ENCODE measurements around the gene RORB. TPM values are rescaled to one million over a fixed set of nuclear protein-coding genes. Genes with fewer than 3 reads are reported as not detected.

The RORB gene
- total RNA-seq, 2 experiments from 2014 or later = not detected

DNA sequence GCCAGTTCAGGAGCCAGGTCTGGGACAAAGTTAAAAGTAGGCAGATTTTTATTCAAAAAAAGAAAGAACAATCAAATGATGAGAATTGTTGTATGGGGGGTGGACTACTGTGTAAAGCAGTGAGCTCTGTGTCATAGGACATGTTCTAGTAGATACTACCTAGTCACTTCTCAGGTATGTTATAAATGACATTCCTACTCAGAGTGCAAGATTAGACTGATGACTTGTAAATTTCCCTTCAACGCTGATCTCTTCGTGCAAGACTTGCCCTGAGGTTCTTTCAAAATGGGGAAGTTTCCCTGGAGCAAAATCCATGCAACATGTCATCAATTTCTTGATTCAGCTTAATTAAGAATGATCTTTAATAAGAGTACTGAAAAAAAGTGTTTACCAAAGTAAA, 175.1 kb downstream of the RORB start:
- Histone ChIP-seq H3K27ac (ENCODE audit: low read depth in 1 of 2, low read length in 2 of 2) (no peak overlapping the region), H3K9me3 (ENCODE audit: control insufficient read depth in 1 of 2, insufficient read depth in 1 of 2, low read length in 2 of 2) (no peaks in the 10 kb centered on the region), H3K4me1 (ENCODE audit: insufficient read depth, low read length) (no peaks in the 10 kb centered on the region), H3K27me3 (ENCODE audit: control insufficient read depth in 1 of 2, insufficient read depth in 2 of 2, low read length in 2 of 2) (no peaks in the 10 kb centered on the region), H3K36me3 (ENCODE audit: insufficient read depth, low read length) (no peaks in the 10 kb centered on the region), H3K4me3 (ENCODE audit: low read length) (no peak overlapping the region)
- ATAC-seq (ENCODE audit: poor library complexity) (no peak), DNase-seq (no peak)
- Mint-ChIP-seq H3K9me3 (no peaks in the 10 kb centered on the region), H3K4me1 (ENCODE audit: low read depth) (no peaks in the 10 kb centered on the region), H3K27ac (no peak overlapping the region), H3K4me3 (no peak overlapping the region), H3K36me3 (ENCODE audit: low read depth) (no peaks in the 10 kb centered on the region), H3K27me3 (peaks cover 11% of the 10 kb centered on the region)
- ChIA-PET CTCF (no interaction called here), POLR2A (no interaction called here)
- intact Hi-C loops (cut with DNase I, micrococcal nuclease) = no loop called here
- TF ChIP-seq, protein P1, sequence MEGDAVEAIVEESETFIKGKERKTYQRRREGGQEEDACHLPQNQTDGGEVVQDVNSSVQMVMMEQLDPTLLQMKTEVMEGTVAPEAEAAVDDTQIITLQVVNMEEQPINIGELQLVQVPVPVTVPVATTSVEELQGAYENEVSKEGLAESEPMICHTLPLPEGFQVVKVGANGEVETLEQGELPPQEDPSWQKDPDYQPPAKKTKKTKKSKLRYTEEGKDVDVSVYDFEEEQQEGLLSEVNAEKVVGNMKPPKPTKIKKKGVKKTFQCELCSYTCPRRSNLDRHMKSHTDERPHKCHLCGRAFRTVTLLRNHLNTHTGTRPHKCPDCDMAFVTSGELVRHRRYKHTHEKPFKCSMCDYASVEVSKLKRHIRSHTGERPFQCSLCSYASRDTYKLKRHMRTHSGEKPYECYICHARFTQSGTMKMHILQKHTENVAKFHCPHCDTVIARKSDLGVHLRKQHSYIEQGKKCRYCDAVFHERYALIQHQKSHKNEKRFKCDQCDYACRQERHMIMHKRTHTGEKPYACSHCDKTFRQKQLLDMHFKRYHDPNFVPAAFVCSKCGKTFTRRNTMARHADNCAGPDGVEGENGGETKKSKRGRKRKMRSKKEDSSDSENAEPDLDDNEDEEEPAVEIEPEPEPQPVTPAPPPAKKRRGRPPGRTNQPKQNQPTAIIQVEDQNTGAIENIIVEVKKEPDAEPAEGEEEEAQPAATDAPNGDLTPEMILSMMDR (IDR thresholded peaks at IDR 0.05) = no peak

DNA sequence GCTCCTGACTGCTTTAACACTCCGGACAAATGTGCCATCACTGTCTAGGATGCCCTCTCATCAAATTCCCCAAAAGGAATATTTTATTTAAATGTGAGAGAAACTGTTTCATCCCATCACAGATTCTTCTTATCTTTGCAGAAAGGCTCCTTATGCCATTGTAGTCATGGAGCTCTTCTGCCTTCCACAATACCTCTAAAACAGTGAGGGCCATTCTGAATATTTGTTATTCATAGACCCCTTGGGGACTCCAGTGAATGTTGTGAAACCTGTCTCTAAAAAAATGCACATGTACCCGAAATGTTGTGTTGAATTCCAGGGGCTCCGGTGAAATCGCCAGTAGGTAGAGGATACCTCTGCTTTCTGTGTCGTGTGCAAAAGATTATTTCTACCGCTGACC, 176.9 kb downstream of the RORB start:
- peaks cover 11% of the 10 kb centered on the region for H3K27me3 Mint-ChIP-seq
- CTCF ChIA-PET = no interaction called here
- DNase-seq (no peak), ATAC-seq (ENCODE audit: poor library complexity) (no peak)
- no peaks in the 10 kb centered on the region for H3K4me1 Mint-ChIP-seq (ENCODE audit: low read depth)
- no peaks in the 10 kb centered on the region for H3K9me3 Mint-ChIP-seq
- H3K4me3 ChIP-seq (ENCODE audit: low read length) = no peak overlapping the region
- TF ChIP-seq, protein P1 (IDR thresholded peaks at IDR 0.05) = no peak
- intact Hi-C loops (cut with DNase I, micrococcal nuclease) = no loop called here
- no peaks in the 10 kb centered on the region for H3K9me3 ChIP-seq (ENCODE audit: control insufficient read depth in 1 of 2, insufficient read depth in 1 of 2, low read length in 2 of 2)
- H3K36me3 Mint-ChIP-seq (ENCODE audit: low read depth) = no peaks in the 10 kb centered on the region
- H3K4me3 Mint-ChIP-seq = no peak overlapping the region
- no peak overlapping the region for H3K27ac ChIP-seq (ENCODE audit: low read depth in 1 of 2, low read length in 2 of 2)
- H3K27me3 ChIP-seq (ENCODE audit: control insufficient read depth in 1 of 2, insufficient read depth in 2 of 2, low read length in 2 of 2) = no peaks in the 10 kb centered on the region
- H3K27ac Mint-ChIP-seq = no peak overlapping the region
- H3K4me1 ChIP-seq (ENCODE audit: insufficient read depth, low read length) = no peaks in the 10 kb centered on the region
- POLR2A ChIA-PET = no interaction called here
- no peaks in the 10 kb centered on the region for H3K36me3 ChIP-seq (ENCODE audit: insufficient read depth, low read length)

DNA sequence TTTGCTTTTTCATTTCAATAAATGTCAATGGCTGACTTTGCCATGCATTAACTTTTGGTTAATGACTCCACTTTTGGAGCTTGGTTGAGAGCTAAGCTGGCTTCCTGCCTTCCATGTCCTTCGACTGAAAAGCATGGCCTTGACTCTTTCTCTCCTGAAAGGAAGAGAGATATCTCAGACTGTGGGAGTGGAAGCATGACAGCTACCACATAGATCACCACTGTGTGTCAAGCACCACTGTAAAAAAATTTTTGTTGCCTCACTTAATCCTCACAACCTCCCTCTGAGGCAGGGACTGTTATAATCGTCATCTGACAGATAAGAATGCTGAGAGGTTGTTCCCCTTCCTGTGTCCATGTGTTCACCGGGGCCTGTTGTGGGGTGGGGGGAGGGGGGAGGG, 184.8 kb downstream of the RORB start:
- Histone ChIP-seq H3K27me3 (ENCODE audit: control insufficient read depth in 1 of 2, insufficient read depth in 2 of 2, low read length in 2 of 2) (no peaks in the 10 kb centered on the region), H3K36me3 (ENCODE audit: insufficient read depth, low read length) (no peaks in the 10 kb centered on the region), H3K4me3 (ENCODE audit: low read length) (no peak overlapping the region), H3K9me3 (ENCODE audit: control insufficient read depth in 1 of 2, insufficient read depth in 1 of 2, low read length in 2 of 2) (no peaks in the 10 kb centered on the region), H3K27ac (ENCODE audit: low read depth in 1 of 2, low read length in 2 of 2) (no peak overlapping the region), H3K4me1 (ENCODE audit: insufficient read depth, low read length) (no peaks in the 10 kb centered on the region)
- ChIA-PET POLR2A (interaction anchor here (0.5 kb wide), 1 partner anchor 142 kb away, joined by 4 read pairs; no protein-coding TSS in a partner anchor), CTCF (no interaction called here)
- Mint-ChIP-seq H3K9me3 (no peaks in the 10 kb centered on the region), H3K27me3 (peaks cover 8% of the 10 kb centered on the region), H3K4me1 (ENCODE audit: low read depth) (no peaks in the 10 kb centered on the region), H3K27ac (no peak overlapping the region), H3K4me3 (no peak overlapping the region), H3K36me3 (ENCODE audit: low read depth) (no peaks in the 10 kb centered on the region)
- intact Hi-C loops (cut with DNase I, micrococcal nuclease) = no loop called here
- no peak for DNase-seq
- TF ChIP-seq, protein P1 (IDR thresholded peaks at IDR 0.05) = no peak
- ATAC-seq (ENCODE audit: poor library complexity) = no peak

Measured in CD4-positive, alpha-beta T cell (primary cell).